CD4-positive, alpha-beta T cell (primary cell): Measurements from ENCODE around the gene ITPRIPL1. TPM values are rescaled to one million over a fixed set of nuclear protein-coding genes. Genes with fewer than 3 reads are reported as not detected.
A peak's percentile ranks its signal among the peaks of the same experiment; 100 is the strongest.

Experiments used
- ATAC-seq: fragments of 200-7000 bp; cut with Tn5 transposase; one replicate; pipeline ENCODE4 v1.10.0; 2022; ENCODE audit warnings: mild to moderate bottlenecking; ENCODE audit not compliant: poor library complexity
- CTCF ChIA-PET: fragments of 350-600 bp; sonication (Branson Sonifier 250); formaldehyde crosslinking; loops from one replicate; lab custom pipeline; 2021; ENCODE audit warnings: antibody characterized with exemption, inconsistent platforms; lab: Charles Lee
- POLR2A ChIA-PET: fragments of 350-600 bp; sonication (Branson Sonifier 250); formaldehyde crosslinking; loops from one replicate; lab custom pipeline; 2021; ENCODE audit warnings: antibody characterized with exemption, inconsistent platforms; lab: Charles Lee
- DNase-seq, 14 experiments: peaks; one replicate each; pipeline ENCODE4 v3.0.0-alpha.2; 2013 to 2020; ENCODE audit warnings: mixed read lengths in 2 of 14
- H3K27ac ChIP-seq, 2 donors: one replicate each; pipeline versions ENCODE4 v1.5.1 to v1.7.0; 2013; ENCODE audit warnings: low read length in 2 of 2, low read depth in 1 of 2, mild to moderate bottlenecking in 1 of 2
- H3K27me3 ChIP-seq, 2 experiments: 1 replicate in 1 of 2; 2 replicates in 1 of 2; pipeline versions ENCODE4 v1.6.1 to v1.7.0; 2013; ENCODE audit warnings: low read length in 2 of 2, control low read depth in 1 of 2, mild to moderate bottlenecking in 1 of 2, moderate library complexity in 1 of 2; ENCODE audit not compliant: insufficient read depth in 2 of 2, control insufficient read depth in 1 of 2
- H3K36me3 ChIP-seq: one replicate; pipeline ENCODE4 v1.6.1; 2013; ENCODE audit warnings: low read length, control low read depth; ENCODE audit not compliant: insufficient read depth
- H3K4me1 ChIP-seq: one replicate; pipeline ENCODE4 v1.6.1; 2013; ENCODE audit warnings: low read length, control low read depth; ENCODE audit not compliant: insufficient read depth
- H3K4me3 ChIP-seq: one replicate; pipeline ENCODE4 v1.5.1; 2013; ENCODE audit warnings: mild to moderate bottlenecking, low read length, moderate library complexity
- H3K9me3 ChIP-seq, 2 experiments: 1 replicate in 1 of 2; 2 replicates in 1 of 2; pipeline versions ENCODE4 v1.6.1 to v1.7.0; 2013; ENCODE audit warnings: low read length in 2 of 2, mild to moderate bottlenecking in 2 of 2, control low read depth in 1 of 2, moderate library complexity in 1 of 2; ENCODE audit not compliant: control insufficient read depth in 1 of 2, insufficient read depth in 1 of 2
- H3K27ac Mint-ChIP-seq: one replicate; pipeline ENCODE4 v1.8.0; 2020; ENCODE audit warnings: mixed read lengths
- H3K27me3 Mint-ChIP-seq: one replicate; pipeline ENCODE4 v1.8.0; 2021; ENCODE audit warnings: mixed read lengths
- H3K36me3 Mint-ChIP-seq: one replicate; pipeline ENCODE4 v1.8.0; 2021; ENCODE audit warnings: low read depth, mixed read lengths
- H3K4me1 Mint-ChIP-seq: one replicate; pipeline ENCODE4 v1.8.0; 2021; ENCODE audit warnings: low read depth, mixed read lengths
- H3K4me3 Mint-ChIP-seq: one replicate; pipeline ENCODE4 v1.8.0; 2020; ENCODE audit warnings: mild to moderate bottlenecking, mixed read lengths
- H3K9me3 Mint-ChIP-seq: one replicate; pipeline ENCODE4 v1.8.0; 2020; ENCODE audit warnings: mixed read lengths
- intact Hi-C, 2 experiments: fragments of 100-400 bp; cut with DNase I in 1 of 2; cut with micrococcal nuclease in 1 of 2; formaldehyde crosslinking; loops; one replicate each; pipeline versions ENCODE4 v1.15.1 to v1.9.0; 2023 to 2025; cut with DNase I, micrococcal nuclease
- total RNA-seq, 174 experiments: library from RNA in 2 of 174; stranded (reverse) in 2 of 174; gene quantifications; one replicate each; pipeline ENCODE4 v1.2.3 and lab custom pipeline; 2021 to 2026
- TF ChIP-seq, protein P1 (sequence below): fragments of 200-600 bp; IDR thresholded peaks from one replicate; pipeline ENCODE4 v1.8.0; 2022; ENCODE audit warnings: antibody characterized with exemption, mild to moderate bottlenecking

ITPRIPL1 gene
- total RNA-seq, 2 experiments from 2014 or later: 5.1 to 5.7 TPM

DNA sequence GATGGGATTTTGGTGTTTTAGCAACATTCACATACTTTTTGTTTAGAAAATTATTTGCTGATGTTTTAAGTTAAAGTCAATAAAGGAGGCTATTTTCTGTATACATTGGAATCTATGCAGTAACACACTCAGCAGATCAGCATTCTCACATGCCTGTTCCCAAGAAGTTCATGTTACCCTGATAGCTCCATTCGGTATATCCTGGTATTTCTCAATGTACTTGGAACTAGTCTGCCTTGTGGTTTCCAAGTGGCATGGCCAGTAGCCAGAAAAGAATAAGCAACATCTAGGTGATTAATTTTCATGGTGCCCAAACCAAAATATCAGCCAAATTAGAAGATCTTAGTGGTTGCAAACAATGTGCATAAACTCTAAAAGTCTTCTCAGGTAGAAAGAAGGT lies 5.3 kb downstream of the ITPRIPL1 start:
- Histone ChIP-seq H3K36me3 (peaks cover 13% of the 10 kb centered on the region), H3K4me3 (no peak overlapping the region), H3K27me3 (no peaks in the 10 kb centered on the region), H3K27ac (no peak overlapping the region), H3K9me3 (no peaks in the 10 kb centered on the region), H3K4me1 (peaks cover 35% of the 10 kb centered on the region)
- ChIA-PET CTCF (no interaction called here), POLR2A (interaction anchor here (1.3 kb wide), 1 partner anchor 9 kb away, joined by 4 read pairs; no protein-coding TSS in a partner anchor)
- DNase-seq (no peak), ATAC-seq (no peak)
- Mint-ChIP-seq H3K4me3 (no peak overlapping the region), H3K27me3 (no peaks in the 10 kb centered on the region), H3K9me3 (no peaks in the 10 kb centered on the region), H3K27ac (no peak overlapping the region), H3K36me3 (peaks cover 8% of the 10 kb centered on the region), H3K4me1 (peaks cover 27% of the 10 kb centered on the region)
- TF ChIP-seq, protein P1, sequence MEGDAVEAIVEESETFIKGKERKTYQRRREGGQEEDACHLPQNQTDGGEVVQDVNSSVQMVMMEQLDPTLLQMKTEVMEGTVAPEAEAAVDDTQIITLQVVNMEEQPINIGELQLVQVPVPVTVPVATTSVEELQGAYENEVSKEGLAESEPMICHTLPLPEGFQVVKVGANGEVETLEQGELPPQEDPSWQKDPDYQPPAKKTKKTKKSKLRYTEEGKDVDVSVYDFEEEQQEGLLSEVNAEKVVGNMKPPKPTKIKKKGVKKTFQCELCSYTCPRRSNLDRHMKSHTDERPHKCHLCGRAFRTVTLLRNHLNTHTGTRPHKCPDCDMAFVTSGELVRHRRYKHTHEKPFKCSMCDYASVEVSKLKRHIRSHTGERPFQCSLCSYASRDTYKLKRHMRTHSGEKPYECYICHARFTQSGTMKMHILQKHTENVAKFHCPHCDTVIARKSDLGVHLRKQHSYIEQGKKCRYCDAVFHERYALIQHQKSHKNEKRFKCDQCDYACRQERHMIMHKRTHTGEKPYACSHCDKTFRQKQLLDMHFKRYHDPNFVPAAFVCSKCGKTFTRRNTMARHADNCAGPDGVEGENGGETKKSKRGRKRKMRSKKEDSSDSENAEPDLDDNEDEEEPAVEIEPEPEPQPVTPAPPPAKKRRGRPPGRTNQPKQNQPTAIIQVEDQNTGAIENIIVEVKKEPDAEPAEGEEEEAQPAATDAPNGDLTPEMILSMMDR: no peak
- intact Hi-C loops: no loop called here

DNA sequence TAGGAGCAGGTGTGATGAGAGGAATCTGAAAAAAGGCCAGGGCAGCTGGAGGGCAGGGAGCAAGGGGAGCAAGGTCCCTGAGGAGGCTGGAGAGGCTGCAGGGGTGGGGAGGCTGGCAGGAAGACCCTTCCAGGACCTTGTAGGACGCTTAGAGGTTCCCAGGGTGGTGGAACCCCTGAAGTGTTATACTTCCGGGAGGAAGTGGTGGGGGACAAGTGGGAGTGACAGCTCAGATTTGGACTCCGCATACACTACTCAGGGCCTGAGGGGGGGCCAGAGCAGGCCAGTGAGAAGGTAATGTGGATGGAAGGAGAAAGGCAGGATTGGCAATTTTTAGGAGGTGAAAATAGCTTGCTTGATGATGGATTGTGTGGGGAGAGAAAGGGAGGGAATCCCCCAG lies 8.6 kb downstream of the ITPRIPL1 start:
- intact Hi-C loops: loop anchor here in 1 of 2 experiments (2.0 kb wide), 1 partner anchor 27 kb away; no protein-coding TSS in a partner anchor
- ATAC-seq: no peak

DNA sequence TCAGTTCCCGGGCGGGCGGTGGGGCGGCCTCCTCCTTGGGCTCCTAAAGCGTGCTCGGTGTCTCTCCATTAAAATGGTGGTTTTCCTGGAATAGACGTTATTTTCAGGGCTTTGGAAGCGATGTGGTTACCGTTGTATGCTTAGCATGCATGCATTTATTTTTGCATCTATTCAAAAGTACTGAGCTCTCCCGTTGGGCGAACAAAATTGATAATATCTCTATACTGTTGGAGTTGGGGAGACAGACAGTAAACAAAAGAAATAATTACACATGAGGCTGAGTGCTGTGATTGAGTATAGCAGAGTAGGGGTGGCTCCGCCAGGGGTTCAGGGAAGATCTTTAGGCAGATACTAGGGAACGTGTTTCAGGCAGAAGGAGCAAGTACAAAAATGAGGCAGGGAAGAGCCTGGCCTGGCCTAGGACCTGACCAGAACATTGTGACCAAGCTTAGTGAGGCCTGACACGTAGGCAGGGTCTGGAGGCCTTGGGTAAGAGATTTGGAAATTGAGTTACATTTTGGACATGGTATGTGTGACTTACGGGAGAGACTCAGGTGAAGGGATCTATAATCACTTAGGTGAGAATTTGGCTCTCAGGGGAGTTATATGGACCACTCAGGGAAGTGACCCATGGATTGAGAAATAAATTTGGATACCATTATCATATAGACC lies 11.1 kb downstream of the ITPRIPL1 start:
- peak overlapping the region in 1 of 2 donors; percentile 85 for H3K27ac ChIP-seq
- intact Hi-C loops: loop anchor here in 1 of 2 experiments (1.0 to 5.0 kb wide), 2 partner anchors 31 to 301 kb away; partner anchors contain the start of genes KANSL3 and SNRNP200
- Mint-ChIP-seq H3K27me3 (no peaks in the 10 kb centered on the region), H3K27ac (peak overlapping the region; percentile 54), H3K9me3 (no peaks in the 10 kb centered on the region), H3K4me1 (peaks cover 32% of the 10 kb centered on the region), H3K4me3 (peak overlapping the region; percentile 60), H3K36me3 (no peaks in the 10 kb centered on the region)
- CTCF ChIA-PET: interaction anchor here (0.9 to 2.4 kb wide), 3 partner anchors 9 to 31 kb away, joined by 3 to 12 read pairs (median 3); partner anchors contain the start of genes ITPRIPL1 and SNRNP200
- H3K4me3 ChIP-seq: peak overlapping the region; percentile 78
- ATAC-seq: no peak
- TF ChIP-seq, protein P1: no peak
- H3K9me3 ChIP-seq: no peaks in the 10 kb centered on the region
- POLR2A ChIA-PET: interaction anchor here (0.5 to 2.9 kb wide), 11 partner anchors 8 to 426 kb away, joined by 3 to 32 read pairs (median 10); partner anchors contain the start of genes ARID5A, ITPRIPL1 and SNRNP200
- no peaks in the 10 kb centered on the region for H3K36me3 ChIP-seq
- H3K4me1 ChIP-seq: peaks cover 22% of the 10 kb centered on the region
- no peak for DNase-seq
- H3K27me3 ChIP-seq: no peaks in the 10 kb centered on the region

More for the DNA sequence above, 8.6 kb downstream of the ITPRIPL1 start:
- Histone ChIP-seq H3K4me3 (no peak overlapping the region), H3K9me3 (no peaks in the 10 kb centered on the region), H3K36me3 (no peaks in the 10 kb centered on the region), H3K27ac (no peak overlapping the region), H3K27me3 (no peaks in the 10 kb centered on the region), H3K4me1 (peaks cover 23% of the 10 kb centered on the region)
- H3K27me3 Mint-ChIP-seq: no peaks in the 10 kb centered on the region
- no peaks in the 10 kb centered on the region for H3K9me3 Mint-ChIP-seq
- DNase-seq: peak in 2 of 14 experiments; percentile 19 to 27
- H3K4me1 Mint-ChIP-seq: peaks cover 26% of the 10 kb centered on the region
- peak overlapping the region; percentile 54 for H3K27ac Mint-ChIP-seq
- peak overlapping the region; percentile 42 for H3K4me3 Mint-ChIP-seq
- POLR2A ChIA-PET: interaction anchor here (2.7 to 2.9 kb wide), 2 partner anchors 8 to 73 kb away, joined by 10 to 32 read pairs; partner anchors contain the start of gene ITPRIPL1
- no peaks in the 10 kb centered on the region for H3K36me3 Mint-ChIP-seq
- CTCF ChIA-PET: no interaction called here
- TF ChIP-seq, protein P1: no peak
